Panc1 (cell line): ENCODE results near the gene GALNT14. TPM values are rescaled to one million over a fixed set of nuclear protein-coding genes. Genes with fewer than 3 reads are reported as not detected.
A peak's percentile ranks its signal among the peaks of the same experiment; 100 is the strongest.

ENCODE experiments used
- ATAC-seq: fragments of 200-7000 bp; cut with Tn5 transposase; 2 replicates; pipeline ENCODE4 v1.9.1; 2020; ENCODE audit warnings: mild to moderate bottlenecking, moderate library complexity
- BruUV-seq: library from RNA; stranded (reverse); fragments of 400-500 nt; replicated peaks from 2 replicates; lab custom pipeline; 2021; lab: Mats Ljungman, UMichigan
- CTCF ChIA-PET: fragments of 300-600 bp; sonication (Branson Sonifier 250); formaldehyde crosslinking; loops from one replicate; lab custom pipeline; 2022; ENCODE audit warnings: antibody characterized with exemption; lab: Charles Lee
- POLR2A ChIA-PET: fragments of 300-600 bp; sonication (Branson Sonifier 250); formaldehyde crosslinking; loops from one replicate; lab custom pipeline; 2022; ENCODE audit warnings: antibody characterized with exemption; lab: Charles Lee
- DNase-seq: peaks from one replicate; pipeline ENCODE4 v3.0.0-alpha.2; 2010; ENCODE audit warnings: low read depth, low spot score
- H3K27ac ChIP-seq: 2 replicates; pipeline ENCODE4 v1.5.1; 2011; ENCODE audit warnings: mild to moderate bottlenecking, low read length, inconsistent platforms
- H3K27me3 ChIP-seq: fragments of 200-500 bp; sonication (Bioruptor generic); 2 replicates; pipeline ENCODE4 v1.6.0; 2014; ENCODE audit warnings: low read length, inconsistent platforms; ENCODE audit not compliant: control insufficient read depth, insufficient read depth
- H3K36me3 ChIP-seq: fragments of 200-500 bp; sonication (Bioruptor generic); 2 replicates; pipeline ENCODE4 v1.5.1; 2014; ENCODE audit warnings: inconsistent platforms, mild to moderate bottlenecking, low read length, moderate library complexity; ENCODE audit not compliant: control insufficient read depth, insufficient read depth
- H3K4me1 ChIP-seq: 2 replicates; pipeline ENCODE4 v1.5.1; 2011; ENCODE audit warnings: inconsistent platforms, mild to moderate bottlenecking, low read length, moderate library complexity; ENCODE audit not compliant: control insufficient read depth, insufficient read depth
- H3K4me3 ChIP-seq, 2 experiments: 2 replicates each; pipeline ENCODE4 v1.5.1; 2011 to 2012; ENCODE audit warnings: low read depth in 2 of 2, low read length in 2 of 2, mild to moderate bottlenecking in 2 of 2, inconsistent platforms in 1 of 2, moderate library complexity in 1 of 2
- H3K9me3 ChIP-seq: fragments of 200-500 bp; sonication (Bioruptor generic); 2 replicates; pipeline ENCODE4 v1.5.1; 2014; ENCODE audit warnings: low read depth, mild to moderate bottlenecking, inconsistent platforms, low read length, moderate library complexity; ENCODE audit not compliant: control insufficient read depth, insufficient read depth
- CTCF ChIP-seq: fragments of 450-650 bp; IDR thresholded peaks from 2 replicates; pipeline ENCODE4 v1.5.1; 2017; ENCODE audit warnings: mild to moderate bottlenecking
- POLR2AphosphoS5 ChIP-seq: IDR thresholded peaks from 2 replicates; pipeline ENCODE4 v1.6.1; 2012; ENCODE audit warnings: mild to moderate bottlenecking, low read depth, low read length, moderate library complexity
- REST ChIP-seq, 2 experiments: IDR thresholded peaks; 2 replicates each; pipeline ENCODE4 v1.6.1; 2011 to 2012; ENCODE audit warnings: low read depth in 2 of 2, control low read depth in 1 of 2, low read length in 1 of 2, mild to moderate bottlenecking in 1 of 2, moderate library complexity in 1 of 2; ENCODE audit not compliant: insufficient read depth in 1 of 2
- SIN3A ChIP-seq: IDR thresholded peaks from 2 replicates; pipeline ENCODE4 v1.6.1; 2012; ENCODE audit warnings: low read depth, mild to moderate bottlenecking, low read length, moderate library complexity, borderline replicate concordance; ENCODE audit not compliant: insufficient read depth
- TCF7L2 ChIP-seq: IDR thresholded peaks from 2 replicates; pipeline ENCODE4 v1.6.1; 2011; ENCODE audit warnings: mild to moderate bottlenecking, low read depth, low read length, inconsistent platforms
- in situ Hi-C: cut with HindIII; loops from 2 replicates; pipeline ENCODE4 v1.10.0; 2016; ENCODE audit warnings: low sequenced_read_pairs, low pct_unique_long_range_greater_than_20kb
- intact Hi-C: fragments of 100-400 bp; cut with micrococcal nuclease; formaldehyde crosslinking; loops from one replicate; pipeline ENCODE4 v1.10.0; 2022; ENCODE audit not compliant: unreplicated experiment
- total RNA-seq: library from RNA; stranded (reverse); gene quantifications from one replicate; pipeline ENCODE4 v1.2.1, GENCODE V29; 2021; ENCODE audit not compliant: unreplicated experiment

Gene GALNT14
- total RNA-seq, 1 experiment from 2014 or later: 0.67 TPM

GRCh38 chr2:31139671-31140070 is 1.4 kb upstream of the GALNT14 start:
- in situ Hi-C loops (no loop called here), intact Hi-C loops (no loop called here)
- Histone ChIP-seq H3K36me3 (no peaks in the 10 kb centered on the region), H3K4me1 (no peaks in the 10 kb centered on the region; the same call in 1 of the 2 replicates), H3K27ac (no peak overlapping the region), H3K9me3 (no peaks in the 10 kb centered on the region), H3K27me3 (peaks cover 38% of the 10 kb centered on the region), H3K4me3 (no peak overlapping the region)
- DNase-seq: no peak
- POLR2A ChIA-PET: no interaction called here
- ATAC-seq: no peak
- no TSS peak for BruUV-seq
- TF ChIP-seq TCF7L2: no peak
- TF ChIP-seq CTCF: no peak
- TF ChIP-seq SIN3A: no peak
- TF ChIP-seq POLR2AphosphoS5: no peak
- TF ChIP-seq REST (IDR thresholded peaks at IDR 0.05; ENCODE audit: insufficient read depth in 1 of 2, low read depth in 2 of 2, low read length in 1 of 2): no peak
- CTCF ChIA-PET: no interaction called here

GRCh38 chr2:31137211-31138036 is 816 bp downstream of the GALNT14 start:
- Histone ChIP-seq H3K4me1 (no peaks in the 10 kb centered on the region; the same call in 1 of the 2 replicates), H3K27ac (no peak overlapping the region), H3K27me3 (peaks cover 42% of the 10 kb centered on the region), H3K36me3 (no peaks in the 10 kb centered on the region), H3K9me3 (no peaks in the 10 kb centered on the region), H3K4me3 (peak overlapping the region; percentile 36 to 47)
- intact Hi-C loops (no loop called here), in situ Hi-C loops (no loop called here)
- DNase-seq (no peak), ATAC-seq (peak; percentile 67)
- CTCF ChIA-PET: interaction anchor here (1.5 kb wide), 1 partner anchor 426 kb away, joined by 3 read pairs; no protein-coding TSS in a partner anchor
- no peak for TF ChIP-seq REST (IDR thresholded peaks at IDR 0.05; ENCODE audit: insufficient read depth in 1 of 2, low read depth in 2 of 2, low read length in 1 of 2)
- no peak for TF ChIP-seq POLR2AphosphoS5
- TF ChIP-seq TCF7L2: no peak
- no peak for TF ChIP-seq CTCF
- no peak for TF ChIP-seq SIN3A
- BruUV-seq: no TSS peak
- POLR2A ChIA-PET: no interaction called here
